ENCODE data around the gene PHKA2.

PHKA2 gene

DNA sequence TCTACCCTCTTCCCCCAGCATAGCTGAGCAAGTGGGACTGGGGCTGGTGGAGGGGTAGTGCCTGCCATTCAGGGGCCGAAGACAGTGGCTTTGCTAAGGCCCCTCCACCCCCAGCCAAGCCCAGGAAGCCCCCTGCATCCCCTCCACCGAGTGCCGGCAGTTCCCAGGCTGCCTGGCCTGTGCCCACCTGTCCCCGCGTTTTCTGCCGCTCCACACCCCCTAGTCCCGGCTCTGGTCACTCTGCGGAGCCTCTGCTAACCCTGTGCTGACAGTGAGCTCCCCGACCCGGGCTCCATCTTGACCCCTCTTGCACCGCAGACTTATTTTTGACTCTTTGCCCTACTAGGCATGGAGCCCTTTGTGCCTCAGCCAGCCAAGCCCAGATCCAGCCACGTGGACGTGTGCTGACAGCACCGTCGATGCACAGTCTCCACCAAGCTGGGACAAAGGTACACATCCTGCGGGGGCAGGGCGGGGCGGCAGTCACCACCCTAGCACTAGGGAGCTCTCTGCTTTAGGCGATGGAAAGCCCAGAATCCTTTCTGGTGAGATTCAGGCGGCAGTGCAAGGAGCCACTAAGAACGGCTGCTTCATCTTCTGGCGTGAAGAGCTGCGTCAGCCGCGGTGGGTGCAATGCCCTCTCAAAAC is 96.6 kb downstream of the PHKA2 start:
- no peak for DNase-seq

DNA sequence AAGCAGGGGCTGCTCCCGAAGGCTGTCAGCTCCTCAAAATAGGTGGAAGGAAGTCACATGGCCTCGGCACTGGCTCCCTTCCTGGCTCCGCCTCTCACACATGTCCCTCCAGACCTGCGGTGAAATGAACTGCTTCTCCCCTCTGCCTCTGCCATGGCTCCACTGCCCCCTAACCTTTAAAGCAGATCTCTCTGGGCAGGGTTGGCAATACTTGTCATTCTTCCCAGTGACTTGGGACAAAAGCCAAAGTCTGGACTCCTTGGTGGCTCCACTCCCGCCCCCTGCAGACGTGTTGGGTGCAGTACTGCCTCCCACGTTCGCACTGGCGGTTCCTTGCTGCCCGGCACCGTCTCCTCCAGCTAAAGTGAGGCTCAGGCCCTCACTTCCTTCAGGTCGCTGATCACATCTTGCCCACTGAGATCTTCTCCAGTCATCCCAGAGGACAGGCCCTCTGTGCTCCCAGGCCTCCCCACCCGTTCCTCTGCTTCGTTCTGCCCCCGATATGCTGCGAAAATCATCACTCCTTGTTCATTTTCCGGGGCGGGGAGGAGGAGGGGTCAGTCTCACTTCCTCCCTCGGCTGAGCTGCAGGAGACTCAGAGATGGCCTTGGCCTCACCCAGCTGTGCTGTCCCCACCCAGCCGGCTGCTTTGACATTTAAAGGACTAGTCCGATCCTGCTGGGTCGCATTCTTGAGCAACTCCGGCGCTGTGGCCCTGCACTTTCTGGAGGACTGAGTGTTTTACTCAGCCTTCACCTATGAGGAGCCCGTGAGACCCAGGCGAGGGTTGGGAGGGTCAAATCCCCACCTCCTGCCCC is 97.4 kb downstream of the PHKA2 start:
- peak; percentile 31 for DNase-seq

DNA sequence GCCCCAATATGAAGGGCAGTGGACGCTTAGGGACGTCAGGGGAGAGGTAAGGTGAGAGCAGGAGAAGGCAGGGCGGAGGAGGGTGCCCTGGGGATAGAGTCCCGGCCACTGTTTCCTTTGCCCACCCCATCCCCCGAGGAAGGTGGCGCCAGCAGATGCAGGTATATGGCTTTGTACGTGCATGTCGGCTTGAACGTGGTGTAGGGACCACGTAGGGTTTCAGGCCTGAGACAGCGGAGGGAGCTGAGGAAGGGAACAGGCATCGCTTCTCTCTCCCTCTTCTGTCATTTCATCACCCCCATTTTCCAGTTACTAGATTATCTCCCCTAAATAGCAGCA is 97.9 kb downstream of the PHKA2 start:
- no peak for DNase-seq

DNA sequence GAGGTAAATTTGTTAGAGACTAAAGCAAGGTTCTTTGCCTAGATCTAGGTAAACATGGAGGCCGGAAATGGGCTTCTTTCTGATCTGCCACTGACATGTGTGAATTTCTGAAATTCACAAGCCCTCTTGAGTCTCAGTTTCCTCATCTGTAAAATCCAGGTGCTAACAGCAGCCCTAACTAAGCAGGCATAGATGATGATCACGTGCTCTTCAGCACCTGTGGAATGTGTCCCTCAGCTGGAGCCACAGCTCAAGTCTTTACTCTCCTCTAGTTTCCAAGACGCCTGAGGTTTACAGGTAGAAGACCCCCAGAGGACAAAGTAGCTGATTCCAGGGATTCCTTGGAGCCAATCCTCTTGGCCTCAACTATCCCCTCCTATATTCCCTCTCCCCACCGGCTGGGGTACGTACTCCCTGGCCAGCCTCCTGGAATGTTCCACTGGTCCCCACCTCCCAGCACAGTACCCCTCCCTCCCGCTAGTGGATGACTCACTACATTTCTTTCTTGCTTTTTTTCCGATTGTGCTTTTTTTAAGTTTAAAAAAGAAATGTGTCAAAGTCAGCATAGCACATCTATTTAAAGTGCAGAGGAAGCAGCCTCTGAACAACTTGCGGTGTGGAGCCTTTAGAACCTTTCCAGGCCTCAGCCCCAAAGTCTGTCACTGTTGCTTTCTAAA is 98.4 kb downstream of the PHKA2 start:
- no peak for DNase-seq

DNA sequence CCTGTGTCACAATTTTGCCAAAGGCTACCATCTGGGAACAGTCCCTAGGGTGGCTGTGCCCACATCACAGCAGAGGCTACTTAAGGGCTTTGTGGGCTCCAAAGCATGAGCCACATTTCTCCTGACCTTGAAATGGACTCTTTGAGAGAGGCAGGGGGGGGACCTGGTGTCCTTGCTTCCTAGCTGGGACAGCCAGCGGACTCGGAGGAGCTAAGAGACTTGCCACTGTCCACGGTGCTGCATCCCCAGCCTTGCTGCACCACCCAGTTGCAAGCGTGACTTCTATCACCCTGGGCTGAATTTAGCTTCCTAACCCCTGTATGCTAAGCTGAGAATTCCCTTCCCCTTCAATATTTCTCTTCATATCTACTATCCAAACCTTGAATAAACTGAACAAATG is 99.0 kb downstream of the PHKA2 start:
- no peak for DNase-seq

DNA sequence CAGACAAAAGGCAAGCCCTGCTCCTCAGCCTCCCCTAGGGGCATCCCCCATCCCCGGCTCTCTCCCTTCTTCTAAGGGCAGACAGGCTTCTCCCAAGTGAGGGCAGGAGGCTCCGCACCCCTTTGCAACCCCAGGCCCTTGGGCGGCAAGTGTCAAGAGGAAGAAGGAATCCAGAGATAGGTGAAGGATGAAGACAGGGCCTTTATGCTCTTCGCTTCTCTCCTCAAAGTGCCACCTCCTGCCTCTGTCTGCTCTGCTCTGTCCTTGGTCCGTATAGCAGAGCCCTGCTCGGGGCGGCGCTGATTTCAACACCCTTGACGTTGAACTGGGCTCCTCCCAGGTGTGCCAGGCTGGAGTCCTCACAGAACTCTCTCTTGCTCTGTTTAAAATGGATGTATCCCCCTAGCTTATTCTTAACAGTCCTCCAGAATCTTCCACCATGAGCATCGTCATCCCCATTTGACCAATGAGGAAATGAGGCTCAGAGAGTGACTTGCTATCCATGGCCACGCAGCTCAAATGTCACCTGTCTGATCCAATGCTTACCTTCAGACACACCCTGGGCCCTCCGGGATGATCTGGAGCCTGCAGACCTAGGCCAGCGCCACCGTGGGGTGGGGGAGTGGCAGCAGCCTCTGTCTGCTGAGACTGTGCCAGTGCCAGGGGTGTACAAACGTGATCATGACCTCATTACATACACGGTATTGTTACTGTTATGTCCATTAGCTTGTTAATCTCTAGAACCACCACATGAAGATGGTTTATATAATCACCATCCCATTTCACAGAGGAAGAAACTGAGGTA is 99.8 kb downstream of the PHKA2 start:
- DNase-seq: no peak

DNA sequence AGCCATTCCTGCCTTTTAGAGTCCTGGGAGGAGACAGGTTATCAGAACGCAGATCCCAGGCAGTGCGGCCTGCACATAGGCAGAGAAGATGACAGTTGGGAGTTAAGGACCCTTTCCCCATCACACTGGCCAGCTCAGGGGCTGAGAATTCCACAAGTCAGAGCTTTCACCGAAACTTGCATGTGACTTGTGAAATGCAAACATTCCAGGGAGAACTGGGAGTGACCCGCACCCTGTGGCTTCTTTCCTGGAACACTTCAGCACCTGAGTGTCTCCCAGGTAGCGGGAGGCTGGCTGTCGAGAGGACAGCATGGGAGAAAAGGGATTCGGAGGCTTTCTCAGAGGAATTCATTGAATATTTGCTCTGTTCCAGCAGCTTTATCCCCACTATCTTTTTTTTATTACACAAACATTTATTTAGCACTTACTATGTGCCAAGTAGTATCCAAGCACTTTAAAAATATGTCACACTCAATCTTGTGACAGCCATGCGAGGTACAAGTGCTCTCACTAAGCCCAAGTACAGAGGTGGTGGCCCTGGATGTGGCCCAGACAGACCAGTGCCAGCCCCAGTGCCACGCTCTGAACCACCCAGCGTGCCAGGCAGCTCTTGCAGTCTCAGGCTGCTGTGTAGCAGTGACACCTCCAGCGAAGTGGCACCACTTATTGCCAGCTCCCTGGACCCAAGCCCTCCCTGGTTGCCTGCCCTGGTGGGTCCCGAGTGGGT is 100.5 kb downstream of the PHKA2 start:
- DNase-seq: no peak

DNA sequence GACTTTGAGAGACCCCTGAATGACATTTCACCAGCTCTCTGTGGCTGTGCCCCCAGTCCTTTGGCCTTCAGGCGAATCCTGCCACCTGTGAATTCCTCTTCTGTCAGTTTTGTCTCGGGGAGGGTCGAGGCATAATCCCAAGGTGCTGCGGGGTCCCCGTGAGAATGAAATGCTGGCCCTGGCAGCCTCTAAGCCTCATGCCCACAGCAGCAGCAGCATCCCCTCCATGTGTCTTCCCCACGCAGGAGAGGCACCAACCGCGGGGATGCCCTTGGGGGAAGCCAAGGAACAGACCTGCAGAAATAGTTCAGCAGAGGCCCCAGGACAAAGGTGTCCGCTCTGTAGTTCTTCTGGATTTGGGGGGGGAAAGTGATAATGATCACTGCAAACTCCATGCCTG is 104.8 kb downstream of the PHKA2 start:
- no peak for DNase-seq

DNA sequence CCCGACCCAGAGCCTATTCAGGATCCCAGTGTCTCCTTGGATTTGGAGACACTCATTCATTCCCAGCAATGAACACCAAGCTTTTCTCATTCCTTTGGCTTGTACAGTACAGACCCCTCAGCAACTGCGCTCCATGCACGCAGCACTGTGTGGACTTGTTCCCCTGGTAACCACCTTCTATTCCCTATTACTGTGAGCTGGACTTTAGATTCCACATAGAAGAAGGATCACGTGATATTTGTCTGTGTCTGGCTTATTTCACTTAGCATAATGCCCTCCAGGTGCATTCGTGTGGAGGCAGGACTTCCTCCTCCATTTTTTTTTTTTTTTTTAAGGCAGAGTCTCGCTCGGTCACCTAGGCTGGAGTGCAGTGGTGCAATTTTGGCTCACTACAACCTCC is 106.4 kb downstream of the PHKA2 start:
- DNase-seq: no peak

DNA sequence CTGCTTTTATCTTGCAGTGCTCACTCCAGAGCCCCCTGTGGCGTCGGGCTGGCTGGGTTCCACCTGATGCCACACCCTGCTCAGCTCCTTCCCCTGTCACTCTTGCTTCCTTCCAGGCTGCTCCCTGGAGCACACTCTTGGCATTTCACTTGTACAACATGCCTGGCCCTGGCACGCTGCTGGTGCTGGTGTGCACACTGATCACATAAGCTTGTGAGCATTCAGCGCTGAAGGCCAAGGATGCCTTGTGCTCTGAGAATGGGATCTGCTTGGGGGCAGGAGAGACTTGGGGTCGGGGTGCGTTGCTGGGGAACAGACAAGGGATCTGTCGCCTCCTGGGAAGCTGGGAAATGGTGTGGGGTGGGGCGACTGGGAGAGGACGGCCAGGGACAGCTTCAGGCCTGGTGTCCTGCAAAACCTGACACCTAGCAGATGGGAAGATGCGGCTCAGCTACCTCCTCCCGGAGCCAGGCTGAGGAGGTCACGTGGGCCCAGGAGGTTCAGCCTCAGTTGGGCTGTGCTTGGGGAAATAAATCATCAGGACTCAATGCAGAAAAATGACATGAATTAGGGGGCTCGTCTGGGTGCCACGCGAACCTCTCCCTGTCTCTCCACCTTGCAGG is 108.5 kb downstream of the PHKA2 start:
- DNase-seq: no peak

DNA sequence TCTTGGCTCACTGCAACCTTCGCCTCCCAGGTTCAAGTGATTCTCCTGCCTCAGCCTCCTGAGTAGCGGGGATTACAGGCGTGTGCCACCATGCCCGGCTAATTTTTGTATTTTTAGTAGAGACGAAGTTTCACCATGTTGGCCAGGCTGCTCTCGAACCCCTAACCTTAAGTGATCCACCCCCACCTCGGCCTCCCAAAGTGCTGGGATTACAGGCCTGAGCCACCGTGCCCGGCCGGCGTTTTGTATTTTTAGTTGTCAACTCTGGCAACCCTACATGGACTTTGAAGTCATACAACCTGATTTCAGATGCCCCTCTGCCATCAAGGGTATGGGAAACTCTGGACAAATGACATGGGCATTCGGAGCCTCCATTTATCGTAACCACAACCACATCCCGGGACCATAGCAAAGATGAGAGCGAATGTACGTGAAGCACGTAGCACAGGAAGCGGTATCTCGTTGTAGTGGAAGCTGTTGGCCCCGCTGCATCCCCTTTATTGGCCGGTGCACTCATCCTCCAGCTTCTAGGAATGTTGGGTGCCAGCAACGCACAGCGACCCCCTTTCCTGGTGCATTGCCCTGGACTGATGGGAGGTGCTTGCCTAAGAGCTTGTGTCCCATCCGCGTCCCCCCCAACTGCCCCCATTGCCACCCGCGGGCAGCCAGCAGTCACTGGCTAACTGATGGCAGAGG is 109.2 kb downstream of the PHKA2 start:
- no peak for DNase-seq

DNA sequence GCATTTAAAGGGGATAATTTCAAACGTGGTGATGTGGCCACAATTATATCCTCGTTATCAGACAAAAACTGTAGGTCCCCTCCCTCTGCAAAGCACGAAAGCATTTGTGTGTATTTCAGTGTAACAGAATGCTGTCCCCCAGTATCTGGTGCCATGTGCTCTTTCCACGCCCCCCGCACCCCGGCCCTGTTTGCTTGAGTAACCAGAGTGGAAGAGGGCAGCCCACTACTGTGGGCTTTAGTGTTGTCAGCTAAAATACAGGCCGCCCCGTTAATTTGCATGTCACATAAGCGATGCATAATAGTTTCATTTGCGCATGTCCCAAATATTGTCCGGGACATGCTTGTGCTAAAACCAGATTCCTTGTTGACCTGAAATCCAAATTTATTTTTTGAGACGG is 110.1 kb downstream of the PHKA2 start:
- no peak for DNase-seq

DNA sequence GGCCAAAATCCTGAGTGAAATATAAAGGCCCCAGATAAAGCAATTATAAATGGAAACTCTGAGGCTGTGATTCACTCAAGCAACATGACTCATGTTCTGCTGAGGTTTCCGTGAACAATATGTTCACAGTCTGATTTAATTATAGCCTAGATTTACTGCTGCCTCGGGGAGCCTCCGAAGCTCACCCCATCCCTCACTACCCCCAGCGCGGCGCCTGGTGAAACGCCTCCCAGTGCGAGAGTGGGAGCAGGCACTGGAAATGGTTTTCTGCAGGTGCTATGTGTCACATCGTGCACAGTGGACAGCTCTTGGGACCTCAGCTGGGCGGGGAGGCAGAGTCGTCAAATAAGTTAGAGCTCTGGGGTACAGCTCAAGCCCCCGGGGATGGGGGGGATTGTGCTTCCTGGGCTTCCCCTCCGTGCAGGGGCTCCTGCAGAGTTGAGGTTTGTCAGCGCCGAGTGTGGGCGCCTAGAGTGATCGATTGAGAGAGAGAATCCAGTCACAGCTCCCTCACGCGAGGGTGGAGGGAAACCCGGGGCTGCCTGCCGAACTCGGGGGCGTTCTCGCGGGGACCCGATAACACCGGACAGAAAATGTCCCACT is 110.6 kb downstream of the PHKA2 start:
- DNase-seq: no peak

DNA sequence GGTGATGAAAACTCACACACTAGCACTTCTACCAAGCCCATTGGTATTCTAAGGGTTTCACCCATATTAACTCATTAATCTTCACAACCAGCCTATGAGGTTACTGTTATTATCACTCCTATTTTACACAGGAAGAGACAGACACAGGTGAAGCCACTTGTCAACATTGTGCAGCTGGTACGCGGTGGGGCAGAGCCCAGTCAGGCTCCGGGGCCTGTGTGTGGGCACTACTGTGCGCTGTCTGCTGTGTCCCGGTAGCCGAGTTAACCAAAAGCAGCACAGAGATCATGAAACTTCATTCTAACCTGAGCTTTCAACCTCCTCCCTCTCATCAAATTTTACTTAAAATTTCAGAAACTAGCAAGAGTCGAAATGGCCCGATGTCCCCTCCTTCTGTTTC is 111.3 kb downstream of the PHKA2 start:
- DNase-seq: no peak

DNA sequence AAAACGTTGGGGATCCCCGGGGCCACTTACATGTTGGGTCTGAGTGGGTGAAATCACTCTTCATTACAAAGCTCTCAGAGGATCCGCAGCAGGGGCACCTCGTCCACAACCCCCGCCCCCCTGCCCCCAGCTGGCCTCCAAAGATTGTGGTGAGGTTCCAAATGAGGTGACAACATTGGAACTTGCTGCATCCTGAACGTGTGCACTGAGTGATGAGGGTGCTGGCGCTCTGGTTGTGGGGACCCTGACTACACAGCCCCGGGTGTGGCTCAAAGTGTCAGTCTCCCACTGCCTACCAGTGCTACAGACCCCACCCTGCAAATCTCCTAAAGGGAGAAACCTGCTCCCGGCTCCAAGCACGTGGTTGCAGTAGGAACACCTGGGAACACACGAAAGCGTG is 111.9 kb downstream of the PHKA2 start:
- no peak for DNase-seq

DNA sequence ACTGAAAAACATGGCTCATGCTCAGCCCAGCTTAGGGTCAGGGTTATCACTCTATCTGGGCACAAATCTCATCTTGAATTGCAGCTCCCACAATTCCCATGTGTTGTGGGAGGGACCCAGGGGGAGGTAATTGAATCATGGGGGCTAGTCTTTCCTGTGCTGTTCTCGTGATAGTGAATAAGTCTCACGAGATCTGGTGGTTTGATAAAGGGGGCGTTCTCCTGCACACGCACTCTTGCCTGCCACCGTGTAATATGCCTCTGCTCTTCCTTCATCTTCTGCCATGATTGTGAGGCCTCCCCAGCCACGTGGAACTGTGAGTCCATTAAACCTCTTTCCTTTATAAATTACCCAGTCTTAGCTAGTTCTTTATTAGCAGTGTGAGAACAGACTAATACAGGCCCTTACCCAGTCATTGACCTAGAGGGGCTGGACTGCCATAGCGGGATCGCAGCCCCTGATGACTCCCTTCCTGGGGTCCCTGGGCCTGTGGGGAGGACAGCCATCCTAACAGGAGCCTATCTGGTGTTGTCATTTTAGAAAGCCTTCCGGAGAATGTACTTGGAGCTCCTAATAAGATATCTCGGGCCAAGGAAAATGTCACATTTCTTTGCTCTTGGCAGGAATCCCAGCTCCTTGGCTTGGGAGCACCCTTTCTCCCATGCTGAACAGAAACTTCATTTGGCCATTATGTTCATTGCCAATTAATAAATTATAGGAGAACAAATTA is 112.6 kb downstream of the PHKA2 start:
- no peak for DNase-seq

DNA sequence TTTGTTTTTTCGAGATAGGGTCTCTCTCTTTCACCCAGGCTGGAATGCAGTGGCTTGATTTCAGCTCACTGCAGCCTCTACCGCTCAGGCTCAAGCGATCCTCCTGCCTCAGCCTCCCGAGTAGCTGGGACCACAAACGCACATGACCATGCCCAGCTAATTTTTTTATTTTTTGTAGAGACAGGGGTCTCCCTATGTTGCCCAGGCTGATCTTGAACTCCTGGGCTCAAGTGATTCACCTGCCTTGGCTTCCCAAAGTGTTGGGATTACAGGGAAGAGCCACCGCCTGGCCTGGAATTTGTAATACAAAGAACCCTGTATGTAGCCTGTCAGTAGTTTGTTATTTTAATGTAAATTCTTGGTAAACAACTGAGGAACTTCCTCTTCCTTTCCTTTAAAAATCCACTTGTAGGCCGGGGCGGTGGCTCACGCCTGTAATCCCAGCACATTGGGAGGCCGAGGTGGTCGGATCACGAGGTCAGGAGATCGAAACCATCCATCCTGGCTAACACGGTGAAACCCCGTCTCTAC is 119.5 kb downstream of the PHKA2 start:
- DNase-seq: no peak

DNA sequence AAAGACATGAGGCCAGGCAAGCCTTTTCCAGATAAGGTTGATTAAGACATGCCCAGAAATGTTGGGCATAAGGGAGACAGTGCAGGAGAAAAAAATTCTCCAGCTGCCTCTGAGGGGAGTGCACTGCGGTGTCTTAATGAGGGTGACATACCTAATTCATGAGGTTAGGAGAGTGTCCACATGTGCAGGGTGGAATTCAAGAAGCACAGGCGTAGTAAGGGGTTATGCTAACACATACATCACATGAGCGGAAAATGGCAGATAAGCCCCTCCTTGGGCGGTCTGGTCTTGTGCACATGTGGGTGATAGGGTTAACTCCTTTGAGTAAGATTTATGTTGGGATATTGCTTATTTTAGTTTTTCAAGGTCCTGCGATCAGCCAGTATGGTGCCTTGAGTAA is 122.4 kb downstream of the PHKA2 start:
- DNase-seq: no peak

DNA sequence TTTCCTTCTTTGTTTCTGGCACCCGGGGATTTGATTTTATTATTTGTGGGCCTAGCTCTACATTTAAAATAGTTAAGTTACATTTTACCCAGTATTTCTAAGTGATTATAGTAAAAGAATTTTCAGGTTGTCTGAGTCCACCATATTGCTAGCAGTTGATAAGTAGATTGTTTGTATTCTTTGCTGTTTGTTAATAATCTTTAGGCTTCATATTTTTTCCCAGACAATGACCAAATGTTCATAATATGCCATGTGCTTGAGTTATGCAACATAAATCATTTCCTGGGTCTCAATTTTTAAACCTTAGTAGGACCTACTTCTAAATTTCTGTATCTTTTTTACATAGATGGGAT is 127.3 kb downstream of the PHKA2 start:
- DNase-seq: no peak

DNA sequence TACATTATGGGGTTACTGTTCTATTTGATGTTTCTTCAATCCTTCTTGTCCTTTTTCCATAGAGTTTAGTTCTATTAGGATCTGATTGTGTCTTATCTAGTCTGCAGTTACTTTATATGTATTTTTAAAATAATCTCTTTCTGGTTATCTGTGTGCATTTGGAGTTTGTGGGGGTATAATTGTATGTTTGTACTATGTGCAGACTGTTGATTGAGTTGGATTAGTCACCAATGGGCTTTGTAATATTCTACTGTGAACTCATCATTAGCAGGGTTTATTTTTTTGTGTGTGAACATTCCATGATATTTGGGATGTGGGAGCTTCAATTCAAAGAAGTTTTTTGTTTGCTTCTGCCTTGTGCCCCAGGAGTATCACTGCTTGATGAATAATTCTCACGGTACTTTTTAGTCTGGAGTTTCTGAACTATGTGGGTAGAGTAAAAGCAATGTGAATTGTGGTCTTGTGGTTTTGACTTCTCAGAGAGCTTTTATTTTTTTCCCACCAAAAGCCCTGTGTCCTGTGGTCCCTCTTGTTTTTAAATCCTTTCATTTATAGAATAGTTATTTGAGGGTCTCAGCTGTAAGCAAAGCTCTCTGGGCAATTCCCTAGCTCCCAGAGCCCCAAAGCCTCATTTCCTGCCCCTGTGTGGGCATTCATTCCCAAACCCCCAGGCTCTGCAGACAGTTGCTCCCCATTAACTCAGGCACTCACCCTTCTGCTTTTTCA is 127.8 kb downstream of the PHKA2 start:
- no peak for DNase-seq

All from stimulated activated naive CD4-positive, alpha-beta T cell treated with Interleukin-2 at 50 U/mL for 16 hours (primary cell).